HCT116 (cell line): ENCODE measurements around the gene TK1. TPM values are rescaled to one million over a fixed set of nuclear protein-coding genes. Genes with fewer than 3 reads are reported as not detected.

Source experiments
- ATAC-seq: fragments of 200-7000 bp; cut with Tn5 transposase; 2 replicates; pipeline ENCODE4 v1.9.1; 2020; ENCODE audit warnings: mild to moderate bottlenecking, moderate library complexity
- BruUV-seq: library from RNA; stranded (reverse); fragments of 400-500 nt; replicated peaks from 2 replicates; lab custom pipeline; 2021; lab: Mats Ljungman, UMichigan
- CTCF ChIA-PET: fragments of 300-600 bp; sonication (Branson Sonifier 250); formaldehyde crosslinking; loops from one replicate; lab custom pipeline; 2021; ENCODE audit warnings: antibody characterized with exemption; lab: Charles Lee
- POLR2A ChIA-PET: fragments of 300-600, 350-600 bp; sonication (Branson Sonifier 250); formaldehyde crosslinking; loops from one replicate; lab custom pipeline; 2021; ENCODE audit warnings: antibody characterized with exemption; lab: Charles Lee
- RAD21 ChIA-PET, 2 experiments: fragments of 300-600 bp; sonication (Branson Sonifier 250); formaldehyde crosslinking; loops; one replicate each; lab custom pipeline; 2023; ENCODE audit warnings: low total read pairs in 2 of 2; ENCODE audit not compliant: uncharacterized antibody in 2 of 2, unreplicated experiment in 2 of 2, low non-redundant PET in 1 of 2; lab: Charles Lee
- DNase-seq: peaks from one replicate; pipeline ENCODE4 v3.0.0-alpha.2; 2010; ENCODE audit warnings: low read depth, low spot score
- H2AFZ ChIP-seq: fragments of 200-600 bp; shearing (Covaris generic), sonication (generic); 2 replicates; pipeline ENCODE4 v1.6.1; 2017; ENCODE audit warnings: low read depth, mixed run types, mixed read lengths, antibody characterized with exemption, low read length; ENCODE audit not compliant: poor library complexity, severe bottlenecking
- H3K27ac ChIP-seq: 2 replicates; pipeline ENCODE4 v1.5.1; 2012; ENCODE audit warnings: low read depth, low read length
- H3K27me3 ChIP-seq: fragments of 200-600 bp; sonication (generic); 2 replicates; pipeline ENCODE4 v1.6.1; 2016; ENCODE audit warnings: mixed run types, low read length, mixed read lengths; ENCODE audit not compliant: insufficient read depth
- H3K36me3 ChIP-seq, 2 experiments: fragments of 200-500 bp in 1 of 2; fragments of 200-600 bp in 1 of 2; sonication (Bioruptor generic) in 1 of 2; sonication (generic) in 1 of 2; 2 replicates each; pipeline versions ENCODE4 v1.5.1 to v1.6.1; 2014 to 2016; ENCODE audit warnings: low read length in 2 of 2, inconsistent platforms in 1 of 2, mixed read lengths in 1 of 2, mixed run types in 1 of 2; ENCODE audit not compliant: insufficient read depth in 2 of 2, control insufficient read depth in 1 of 2
- H3K4me1 ChIP-seq, 2 experiments: fragments of 200-600 bp in 1 of 2; sonication (generic) in 1 of 2; 2 replicates each; pipeline versions ENCODE4 v1.5.1 to v1.6.1; 2012 to 2017; ENCODE audit warnings: low read length in 2 of 2, inconsistent platforms in 1 of 2, mild to moderate bottlenecking in 1 of 2, mixed read lengths in 1 of 2, mixed run types in 1 of 2, moderate library complexity in 1 of 2; ENCODE audit not compliant: insufficient read depth in 2 of 2, control insufficient read depth in 1 of 2
- H3K4me2 ChIP-seq: fragments of 200-600 bp; sonication (generic); 2 replicates; pipeline ENCODE4 v1.6.1; 2017; ENCODE audit warnings: mixed run types, low read length, mixed read lengths
- H3K4me3 ChIP-seq, 2 experiments: fragments of 200-600 bp in 1 of 2; sonication (generic) in 1 of 2; replicated peaks in 1 of 2; 2 replicates each; pipeline ENCODE4 v1.5.1; 2011 to 2016; ENCODE audit warnings: low read length in 2 of 2, control low read depth in 1 of 2, low read depth in 1 of 2, mild to moderate bottlenecking in 1 of 2, mixed read lengths in 1 of 2, mixed run types in 1 of 2
- H3K79me2 ChIP-seq: fragments of 200-600 bp; sonication (generic); 2 replicates; pipeline ENCODE4 v1.6.1; 2017; ENCODE audit warnings: mild to moderate bottlenecking, mixed run types, low read length, moderate library complexity, mixed read lengths; ENCODE audit not compliant: insufficient read depth
- H3K9ac ChIP-seq: fragments of 200-600 bp; sonication (generic); 2 replicates; pipeline ENCODE4 v1.6.1; 2016; ENCODE audit warnings: low read length, mixed read lengths
- H3K9me2 ChIP-seq: fragments of 200-600 bp; sonication (generic), shearing (Covaris generic); 2 replicates; pipeline ENCODE4 v1.6.1; 2017; ENCODE audit warnings: mixed run types, mild to moderate bottlenecking, moderate library complexity; ENCODE audit not compliant: insufficient read depth
- H3K9me3 ChIP-seq, 2 experiments: fragments of 200-500 bp in 1 of 2; fragments of 200-600 bp in 1 of 2; sonication (Bioruptor generic) in 1 of 2; sonication (generic) in 1 of 2; 2 replicates each; pipeline ENCODE4 v1.6.1; 2014 to 2017; ENCODE audit warnings: low read length in 2 of 2, mixed read lengths in 2 of 2, inconsistent platforms in 1 of 2, low read depth in 1 of 2, mild to moderate bottlenecking in 1 of 2, mixed run types in 1 of 2, moderate library complexity in 1 of 2; ENCODE audit not compliant: control insufficient read depth in 1 of 2, insufficient read depth in 1 of 2
- H4K20me1 ChIP-seq: fragments of 200-600 bp; sonication (generic), shearing (Covaris generic); 2 replicates; pipeline ENCODE4 v1.6.1; 2017; ENCODE audit warnings: mixed run types, mild to moderate bottlenecking, moderate library complexity; ENCODE audit not compliant: insufficient read depth
- CTCF ChIP-seq, 3 experiments: fragments of 200-600 bp in 1 of 3; sonication (generic) in 1 of 3; IDR thresholded peaks in 2 of 3; conservative IDR thresholded peaks in 1 of 3; 2 replicates each; pipeline ENCODE4 v1.5.1; 2012 to 2017; ENCODE audit warnings: low read depth in 2 of 3, low read length in 2 of 3, antibody characterized with exemption in 1 of 3, borderline replicate concordance in 1 of 3, control low read depth in 1 of 3, mild to moderate bottlenecking in 1 of 3, mixed read lengths in 1 of 3, mixed run types in 1 of 3, moderate library complexity in 1 of 3; ENCODE audit not compliant: insufficient read depth in 1 of 3
- EGR1 ChIP-seq: IDR thresholded peaks from 2 replicates; pipeline ENCODE4 v1.6.1; 2012; ENCODE audit warnings: low read depth
- EZH2 ChIP-seq: fragments of 200-600 bp; sonication (generic); IDR thresholded peaks from 2 replicates; pipeline ENCODE4 v1.6.1; 2017; ENCODE audit warnings: antibody characterized with exemption, mixed run types
- FOSL1 ChIP-seq: IDR thresholded peaks from 2 replicates; pipeline ENCODE4 v1.6.1; 2012; ENCODE audit warnings: low read depth
- POLR2A ChIP-seq: IDR thresholded peaks from 2 replicates; pipeline ENCODE4 v1.7.0; 2011; ENCODE audit warnings: borderline replicate concordance; ENCODE audit not compliant: insufficient read depth, insufficient read length; ENCODE audit errors: extremely low read depth
- POLR2AphosphoS5 ChIP-seq: IDR thresholded peaks from 2 replicates; pipeline ENCODE4 v1.6.1; 2011; ENCODE audit warnings: mild to moderate bottlenecking, low read depth, low read length, moderate library complexity
- RAD21 ChIP-seq: IDR thresholded peaks from 2 replicates; pipeline ENCODE4 v1.6.1; 2012; ENCODE audit warnings: low read depth, mild to moderate bottlenecking
- SIN3A ChIP-seq: IDR thresholded peaks from 2 replicates; pipeline ENCODE4 v1.6.1; 2012; ENCODE audit warnings: low read depth
- SRF ChIP-seq: IDR thresholded peaks from 2 replicates; pipeline ENCODE4 v1.6.1; 2012; ENCODE audit warnings: low read depth
- TCF7L2 ChIP-seq: IDR thresholded peaks from 2 replicates; pipeline ENCODE4 v1.7.0; 2011; ENCODE audit warnings: borderline replicate concordance, inconsistent platforms; ENCODE audit not compliant: insufficient read depth, insufficient read length; ENCODE audit errors: extremely low read depth
- YY1 ChIP-seq: IDR thresholded peaks from 2 replicates; pipeline ENCODE4 v1.6.1; 2011; ENCODE audit warnings: low read length, low read depth, moderate library complexity, mild to moderate bottlenecking; ENCODE audit not compliant: insufficient replicate concordance; ENCODE audit errors: extremely low read depth
- ZBTB33 ChIP-seq: IDR thresholded peaks from 2 replicates; pipeline ENCODE4 v1.6.1; 2011; ENCODE audit warnings: mild to moderate bottlenecking, low read length, moderate library complexity; ENCODE audit not compliant: insufficient replicate concordance; ENCODE audit errors: extremely low read depth
- ZFX ChIP-seq: fragments of 450-650 bp; IDR thresholded peaks from 2 replicates; pipeline ENCODE4 v1.6.1; 2017
- intact Hi-C: fragments of 100-400 bp; cut with micrococcal nuclease; formaldehyde crosslinking; loops from 2 replicates; pipeline ENCODE4 v1.10.0; 2022
- total RNA-seq: library from RNA; stranded (reverse); gene quantifications from one replicate; pipeline ENCODE4 v1.2.1, GENCODE V29; 2021; ENCODE audit not compliant: unreplicated experiment
- TF ChIP-seq, protein P1 (sequence below): IDR thresholded peaks from 2 replicates; pipeline ENCODE4 v1.6.1; 2012
- TF ChIP-seq, protein P2 (sequence below): IDR thresholded peaks from 2 replicates; pipeline ENCODE4 v1.6.1; 2012; ENCODE audit warnings: low read depth

The TK1 gene
- total RNA-seq, 1 experiment from 2014 or later, result 315 TPM

DNA sequence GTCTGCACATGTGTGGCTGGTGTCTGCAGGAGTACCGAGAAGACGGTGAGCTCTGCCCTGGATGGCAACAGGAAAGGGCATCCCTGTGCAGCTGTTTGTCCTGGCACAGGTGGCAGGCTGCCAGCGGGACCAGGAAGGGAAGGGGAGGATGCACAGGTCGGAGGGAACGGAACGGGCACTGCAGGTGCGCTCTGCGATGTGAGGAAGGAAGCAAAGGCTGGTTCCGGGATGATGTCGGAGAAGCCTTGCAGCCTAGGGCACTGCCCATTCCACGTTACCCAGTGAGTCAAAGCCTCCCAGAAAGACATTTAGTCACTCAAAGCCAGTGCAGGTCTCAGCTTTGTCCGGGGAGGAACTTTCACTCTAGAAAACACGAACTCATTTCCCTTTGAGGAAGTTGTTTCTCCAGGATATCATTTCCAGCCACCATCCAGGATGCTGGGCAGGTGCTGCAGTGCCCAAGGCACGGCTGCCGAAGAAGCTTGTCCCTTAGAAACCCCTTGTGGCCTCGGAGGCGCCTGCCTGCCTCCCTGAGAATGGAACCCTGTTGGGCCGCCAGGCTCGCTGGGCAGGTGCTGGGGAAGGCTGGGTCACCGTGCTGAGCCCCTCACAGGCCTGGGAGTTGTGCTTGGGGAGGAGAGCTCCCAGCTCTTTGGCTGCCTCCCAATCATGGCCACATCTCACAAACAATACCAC lies 40.1 kb upstream of the TK1 start:
- no peak for TF ChIP-seq POLR2AphosphoS5
- no peak for TF ChIP-seq ZBTB33
- no peak for TF ChIP-seq RAD21
- TF ChIP-seq, protein P1, sequence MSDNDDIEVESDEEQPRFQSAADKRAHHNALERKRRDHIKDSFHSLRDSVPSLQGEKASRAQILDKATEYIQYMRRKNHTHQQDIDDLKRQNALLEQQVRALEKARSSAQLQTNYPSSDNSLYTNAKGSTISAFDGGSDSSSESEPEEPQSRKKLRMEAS, result no peak
- TF ChIP-seq FOSL1, result no peak
- TF ChIP-seq CTCF (IDR thresholded peaks at IDR 0.05 in 2 of 3, conservative IDR thresholded peaks at IDR 0.05 in 1 of 3; ENCODE audit: borderline replicate concordance in 1 of 3, insufficient read depth in 1 of 3, low read depth in 2 of 3, low read length in 2 of 3), result no peak
- no peak for TF ChIP-seq ZFX
- no peak for TF ChIP-seq EZH2
- TF ChIP-seq EGR1, result no peak
- TF ChIP-seq SRF, result no peak
- TF ChIP-seq TCF7L2, result no peak
- TF ChIP-seq POLR2A, result no peak
- TF ChIP-seq, protein P2, sequence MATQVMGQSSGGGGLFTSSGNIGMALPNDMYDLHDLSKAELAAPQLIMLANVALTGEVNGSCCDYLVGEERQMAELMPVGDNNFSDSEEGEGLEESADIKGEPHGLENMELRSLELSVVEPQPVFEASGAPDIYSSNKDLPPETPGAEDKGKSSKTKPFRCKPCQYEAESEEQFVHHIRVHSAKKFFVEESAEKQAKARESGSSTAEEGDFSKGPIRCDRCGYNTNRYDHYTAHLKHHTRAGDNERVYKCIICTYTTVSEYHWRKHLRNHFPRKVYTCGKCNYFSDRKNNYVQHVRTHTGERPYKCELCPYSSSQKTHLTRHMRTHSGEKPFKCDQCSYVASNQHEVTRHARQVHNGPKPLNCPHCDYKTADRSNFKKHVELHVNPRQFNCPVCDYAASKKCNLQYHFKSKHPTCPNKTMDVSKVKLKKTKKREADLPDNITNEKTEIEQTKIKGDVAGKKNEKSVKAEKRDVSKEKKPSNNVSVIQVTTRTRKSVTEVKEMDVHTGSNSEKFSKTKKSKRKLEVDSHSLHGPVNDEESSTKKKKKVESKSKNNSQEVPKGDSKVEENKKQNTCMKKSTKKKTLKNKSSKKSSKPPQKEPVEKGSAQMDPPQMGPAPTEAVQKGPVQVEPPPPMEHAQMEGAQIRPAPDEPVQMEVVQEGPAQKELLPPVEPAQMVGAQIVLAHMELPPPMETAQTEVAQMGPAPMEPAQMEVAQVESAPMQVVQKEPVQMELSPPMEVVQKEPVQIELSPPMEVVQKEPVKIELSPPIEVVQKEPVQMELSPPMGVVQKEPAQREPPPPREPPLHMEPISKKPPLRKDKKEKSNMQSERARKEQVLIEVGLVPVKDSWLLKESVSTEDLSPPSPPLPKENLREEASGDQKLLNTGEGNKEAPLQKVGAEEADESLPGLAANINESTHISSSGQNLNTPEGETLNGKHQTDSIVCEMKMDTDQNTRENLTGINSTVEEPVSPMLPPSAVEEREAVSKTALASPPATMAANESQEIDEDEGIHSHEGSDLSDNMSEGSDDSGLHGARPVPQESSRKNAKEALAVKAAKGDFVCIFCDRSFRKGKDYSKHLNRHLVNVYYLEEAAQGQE, result no peak
- TF ChIP-seq YY1, result no peak
- no peak for TF ChIP-seq SIN3A
- TF ChIP-seq, all 23 proteins: peak for 0
- Histone ChIP-seq H3K79me2 (peaks cover 3% of the 10 kb centered on the region; the same call in 1 of the 2 replicates), H3K36me3 (peaks cover 23 to 28% of the 10 kb centered on the region in 2 experiments), H3K9me2 (no peaks in the 10 kb centered on the region), H3K9me3 (no peaks in the 10 kb centered on the region), H3K9ac (no peak overlapping the region), H3K27ac (no peak overlapping the region), H3K4me2 (no peak overlapping the region), H3K4me1 (no peaks in the 10 kb centered on the region), H3K4me3 (no peak overlapping the region), H3K27me3 (no peaks in the 10 kb centered on the region), H4K20me1 (no peaks in the 10 kb centered on the region), H2AFZ (no peak overlapping the region)
- ATAC-seq (no peak), DNase-seq (no peak)
- ChIA-PET CTCF (interaction anchor here (0.9 kb wide), 1 partner anchor 24 kb away, joined by 3 read pairs; no protein-coding TSS in a partner anchor), RAD21 (interaction anchor here in 1 of 2 experiments (1.7 kb wide), 1 partner anchor 40 kb away, joined by 3 read pairs; the partner anchor contains the start of gene TK1), POLR2A (interaction anchor here (0.8 to 1.8 kb wide), 2 partner anchors 24 to 40 kb away, joined by 3 to 6 read pairs; partner anchors contain the start of genes AFMID and TK1)
- intact Hi-C loops, result no loop called here
- BruUV-seq, result no TSS peak
